Measurements from ENCODE around the gene CCDC7. TPM values are rescaled to one million over a fixed set of nuclear protein-coding genes. Genes with fewer than 3 reads are reported as not detected.

CCDC7 gene
- total and polyA plus RNA-seq, 10 of the 15 experiments (the other 5 are each of a cell fraction or from before 2014, with no cell fraction given): 1.8 to 5.6 (median 3.4) TPM

DNA sequence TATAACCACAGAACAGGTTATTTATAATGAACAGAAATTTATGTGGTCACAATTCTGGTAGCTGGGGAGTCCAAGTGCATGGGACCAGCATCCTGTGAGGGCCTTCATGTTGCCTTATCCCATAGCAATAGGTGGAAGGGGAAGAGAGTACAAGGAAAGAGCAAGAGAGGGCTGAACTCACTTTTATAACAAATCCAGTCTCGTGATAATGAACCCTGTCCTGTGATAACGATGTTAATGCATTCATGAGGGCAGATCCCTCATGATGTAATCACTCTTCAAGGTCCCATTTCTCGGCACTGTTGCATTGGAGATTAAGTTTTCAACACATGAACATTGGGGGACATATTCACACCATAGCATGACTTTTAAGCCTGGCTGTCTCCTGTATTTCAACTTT lies 27.4 kb upstream of the CCDC7 start:
- ChIA-PET POLR2A (no interaction called here), RAD21 (ENCODE audit: unreplicated experiment) (no interaction called here), CTCF (no interaction called here), SMC1A (ENCODE audit: uncharacterized antibody, unreplicated experiment) (no interaction called here)
- Histone ChIP-seq H2AFZ (ENCODE audit: control insufficient read depth, low read depth, low read length) (no peak overlapping the region), H3K4me3 (no peak overlapping the region), H3K4me1 (ENCODE audit: control insufficient read depth, insufficient read depth, low read length) (no peaks in the 10 kb centered on the region), H3K4me2 (ENCODE audit: control insufficient read depth, insufficient read depth) (no peak overlapping the region), H3K9ac (ENCODE audit: control insufficient read depth, insufficient read depth, low read length) (no peak overlapping the region), H3K27ac (ENCODE audit: control insufficient read depth, insufficient read depth) (no peak overlapping the region), H4K20me1 (ENCODE audit: control insufficient read depth, insufficient read depth) (no peaks in the 10 kb centered on the region), H3K9me3 (replicated peaks; ENCODE audit: control insufficient read depth, insufficient read depth, low read length) (peaks cover 2% of the 10 kb centered on the region; the same call in 1 of the 3 replicates), H3K27me3 (replicated peaks in 1 of 2; ENCODE audit: control insufficient read depth in 2 of 2, insufficient read depth in 2 of 2, low read length in 1 of 2) (no peaks in the 10 kb centered on the region), H3K36me3 (ENCODE audit: control insufficient read depth in 2 of 2, insufficient read depth in 2 of 2, low read length in 1 of 2) (no peaks in the 10 kb centered on the region), H3K79me2 (ENCODE audit: control insufficient read depth, insufficient read depth, low read length) (no peaks in the 10 kb centered on the region)
- intact Hi-C loops (cut with micrococcal nuclease; ENCODE audit: unreplicated experiment) (no loop called here), in situ Hi-C loops (cut with MboI) (no loop called here)
- DNase-seq (ENCODE audit: low read depth, low spot score): no peak
- ATAC-seq: no peak
- no peak for FAIRE-seq
- BruUV-seq (replicated peaks): no TSS peak
- 30% methylated on average over 3 of the region's 3 CpGs for WGBS (ENCODE audit: insufficient coverage, insufficient replicate concordance, low lambda C conversion rate, missing lambda C conversion rate)
- TF ChIP-seq NRF1 (conservative IDR thresholded peaks at IDR 0.05; ENCODE audit: low read depth, low read length): no peak
- TF ChIP-seq, protein P1, sequence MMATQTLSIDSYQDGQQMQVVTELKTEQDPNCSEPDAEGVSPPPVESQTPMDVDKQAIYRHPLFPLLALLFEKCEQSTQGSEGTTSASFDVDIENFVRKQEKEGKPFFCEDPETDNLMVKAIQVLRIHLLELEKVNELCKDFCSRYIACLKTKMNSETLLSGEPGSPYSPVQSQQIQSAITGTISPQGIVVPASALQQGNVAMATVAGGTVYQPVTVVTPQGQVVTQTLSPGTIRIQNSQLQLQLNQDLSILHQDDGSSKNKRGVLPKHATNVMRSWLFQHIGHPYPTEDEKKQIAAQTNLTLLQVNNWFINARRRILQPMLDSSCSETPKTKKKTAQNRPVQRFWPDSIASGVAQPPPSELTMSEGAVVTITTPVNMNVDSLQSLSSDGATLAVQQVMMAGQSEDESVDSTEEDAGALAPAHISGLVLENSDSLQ (IDR thresholded peaks at IDR 0.05): no peak
- no peak for TF ChIP-seq RB1 (IDR thresholded peaks at IDR 0.05; ENCODE audit: borderline replicate concordance)
- TF ChIP-seq MYC (IDR thresholded peaks at IDR 0.05; ENCODE audit: insufficient read depth, insufficient read length, insufficient replicate concordance, low read length, severe bottlenecking): no peak

DNA sequence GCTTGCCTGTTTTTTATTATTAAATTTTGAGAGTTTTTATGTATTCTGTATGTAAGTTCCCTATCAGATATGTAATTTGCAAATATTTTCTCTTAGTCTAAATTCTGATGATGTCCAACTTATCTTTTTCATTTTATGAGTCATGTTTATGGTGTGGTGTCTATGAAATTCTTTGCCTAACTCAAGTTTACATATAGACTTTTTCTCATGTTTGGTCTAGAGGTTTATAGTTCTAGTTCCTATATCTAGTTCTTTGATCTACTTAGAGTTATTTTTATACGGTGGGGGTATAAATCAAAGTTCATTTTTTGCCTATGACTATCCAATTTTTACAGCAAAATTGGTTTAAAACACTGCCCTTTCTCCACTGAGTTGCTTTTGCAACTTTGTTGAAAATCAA lies 26.3 kb upstream of the CCDC7 start:
- FAIRE-seq: no peak

More for the DNA sequence above, 26.3 kb upstream of the CCDC7 start:
- no peaks in the 10 kb centered on the region for H3K4me1 ChIP-seq (ENCODE audit: control insufficient read depth, insufficient read depth, low read length)
- H2AFZ ChIP-seq (ENCODE audit: control insufficient read depth, low read depth, low read length): no peak overlapping the region
- RAD21 ChIA-PET (ENCODE audit: unreplicated experiment): no interaction called here
- CTCF ChIA-PET: no interaction called here
- 38% methylated on average over 1 of the region's 1 CpG for WGBS (ENCODE audit: insufficient coverage, insufficient replicate concordance, low lambda C conversion rate, missing lambda C conversion rate)
- in situ Hi-C loops (cut with MboI) (no loop called here), intact Hi-C loops (cut with micrococcal nuclease; ENCODE audit: unreplicated experiment) (no loop called here)
- DNase-seq (ENCODE audit: low read depth, low spot score) (no peak), ATAC-seq (no peak)
- SMC1A ChIA-PET (ENCODE audit: uncharacterized antibody, unreplicated experiment): no interaction called here
- no peaks in the 10 kb centered on the region for H3K36me3 ChIP-seq (ENCODE audit: control insufficient read depth in 2 of 2, insufficient read depth in 2 of 2, low read length in 1 of 2)
- no peaks in the 10 kb centered on the region for H3K27me3 ChIP-seq (replicated peaks in 1 of 2; ENCODE audit: control insufficient read depth in 2 of 2, insufficient read depth in 2 of 2, low read length in 1 of 2)
- TF ChIP-seq TAF1 (IDR thresholded peaks at IDR 0.05; ENCODE audit: borderline replicate concordance, low read depth, low read length) (no peak), EGR1 (IDR thresholded peaks at IDR 0.05; ENCODE audit: borderline replicate concordance in 1 of 2, low read depth in 2 of 2, low read length in 2 of 2) (no peak), YBX1 (IDR thresholded peaks at IDR 0.05) (no peak), TCF3 (IDR thresholded peaks at IDR 0.05; ENCODE audit: borderline replicate concordance, insufficient read depth, low read depth, low read length) (no peak), RB1 (IDR thresholded peaks at IDR 0.05; ENCODE audit: borderline replicate concordance) (no peak), CBFB (IDR thresholded peaks at IDR 0.05; ENCODE audit: low read depth) (no peak)
- TF ChIP-seq, protein P2, sequence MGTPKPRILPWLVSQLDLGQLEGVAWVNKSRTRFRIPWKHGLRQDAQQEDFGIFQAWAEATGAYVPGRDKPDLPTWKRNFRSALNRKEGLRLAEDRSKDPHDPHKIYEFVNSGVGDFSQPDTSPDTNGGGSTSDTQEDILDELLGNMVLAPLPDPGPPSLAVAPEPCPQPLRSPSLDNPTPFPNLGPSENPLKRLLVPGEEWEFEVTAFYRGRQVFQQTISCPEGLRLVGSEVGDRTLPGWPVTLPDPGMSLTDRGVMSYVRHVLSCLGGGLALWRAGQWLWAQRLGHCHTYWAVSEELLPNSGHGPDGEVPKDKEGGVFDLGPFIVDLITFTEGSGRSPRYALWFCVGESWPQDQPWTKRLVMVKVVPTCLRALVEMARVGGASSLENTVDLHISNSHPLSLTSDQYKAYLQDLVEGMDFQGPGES (IDR thresholded peaks at IDR 0.05): no peak
- TF ChIP-seq, protein P3, sequence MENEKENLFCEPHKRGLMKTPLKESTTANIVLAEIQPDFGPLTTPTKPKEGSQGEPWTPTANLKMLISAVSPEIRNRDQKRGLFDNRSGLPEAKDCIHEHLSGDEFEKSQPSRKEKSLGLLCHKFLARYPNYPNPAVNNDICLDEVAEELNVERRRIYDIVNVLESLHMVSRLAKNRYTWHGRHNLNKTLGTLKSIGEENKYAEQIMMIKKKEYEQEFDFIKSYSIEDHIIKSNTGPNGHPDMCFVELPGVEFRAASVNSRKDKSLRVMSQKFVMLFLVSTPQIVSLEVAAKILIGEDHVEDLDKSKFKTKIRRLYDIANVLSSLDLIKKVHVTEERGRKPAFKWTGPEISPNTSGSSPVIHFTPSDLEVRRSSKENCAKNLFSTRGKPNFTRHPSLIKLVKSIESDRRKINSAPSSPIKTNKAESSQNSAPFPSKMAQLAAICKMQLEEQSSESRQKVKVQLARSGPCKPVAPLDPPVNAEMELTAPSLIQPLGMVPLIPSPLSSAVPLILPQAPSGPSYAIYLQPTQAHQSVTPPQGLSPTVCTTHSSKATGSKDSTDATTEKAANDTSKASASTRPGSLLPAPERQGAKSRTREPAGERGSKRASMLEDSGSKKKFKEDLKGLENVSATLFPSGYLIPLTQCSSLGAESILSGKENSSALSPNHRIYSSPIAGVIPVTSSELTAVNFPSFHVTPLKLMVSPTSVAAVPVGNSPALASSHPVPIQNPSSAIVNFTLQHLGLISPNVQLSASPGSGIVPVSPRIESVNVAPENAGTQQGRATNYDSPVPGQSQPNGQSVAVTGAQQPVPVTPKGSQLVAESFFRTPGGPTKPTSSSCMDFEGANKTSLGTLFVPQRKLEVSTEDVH (IDR thresholded peaks at IDR 0.05; ENCODE audit: low read depth, partially characterized antibody): no peak
- H3K4me3 ChIP-seq: no peak overlapping the region
- H4K20me1 ChIP-seq (ENCODE audit: control insufficient read depth, insufficient read depth): no peaks in the 10 kb centered on the region
- POLR2A ChIA-PET: no interaction called here
- H3K9me3 ChIP-seq (replicated peaks; ENCODE audit: control insufficient read depth, insufficient read depth, low read length): peaks cover 2% of the 10 kb centered on the region; the same call in 1 of the 3 replicates
- no peak overlapping the region for H3K27ac ChIP-seq (ENCODE audit: control insufficient read depth, insufficient read depth)
- no peak overlapping the region for H3K9ac ChIP-seq (ENCODE audit: control insufficient read depth, insufficient read depth, low read length)
- no peaks in the 10 kb centered on the region for H3K79me2 ChIP-seq (ENCODE audit: control insufficient read depth, insufficient read depth, low read length)
- H3K4me2 ChIP-seq (ENCODE audit: control insufficient read depth, insufficient read depth): no peak overlapping the region
- no TSS peak for BruUV-seq (replicated peaks)
